H9 (cell line): ENCODE data around the gene NDRG2. TPM values are rescaled to one million over a fixed set of nuclear protein-coding genes. Genes with fewer than 3 reads are reported as not detected.

Experiments used
- DNase-seq: peaks from one replicate; pipeline ENCODE4 v3.0.0-alpha.2; 2017
- H2AFZ ChIP-seq: one replicate; pipeline ENCODE4 v1.6.1; 2013; ENCODE audit warnings: mild to moderate bottlenecking, low read length, control low read depth, moderate library complexity
- H2AK5ac ChIP-seq: 2 replicates; pipeline ENCODE4 v1.6.1; 2013; ENCODE audit warnings: low read length, control low read depth, mixed read lengths; ENCODE audit not compliant: insufficient read length
- H2BK120ac ChIP-seq: one replicate; pipeline ENCODE4 v1.6.1; 2013; ENCODE audit warnings: low read depth, mild to moderate bottlenecking, low read length, control low read depth, inconsistent platforms; ENCODE audit not compliant: poor library complexity, severe bottlenecking
- H2BK12ac ChIP-seq: 2 replicates; pipeline ENCODE4 v1.6.1; 2013; ENCODE audit warnings: low read length, control low read depth, mixed read lengths, low read depth; ENCODE audit not compliant: insufficient read length
- H2BK15ac ChIP-seq: 2 replicates; pipeline ENCODE4 v1.6.1; 2013; ENCODE audit warnings: low read depth, low read length, control low read depth
- H2BK20ac ChIP-seq: one replicate; pipeline ENCODE4 v1.6.1; 2013; ENCODE audit warnings: low read depth, mild to moderate bottlenecking, low read length, control low read depth, inconsistent platforms; ENCODE audit not compliant: poor library complexity, severe bottlenecking
- H2BK5ac ChIP-seq: 2 replicates; pipeline ENCODE4 v1.6.1; 2013; ENCODE audit warnings: low read length, control low read depth, mixed read lengths; ENCODE audit not compliant: insufficient read length
- H3K14ac ChIP-seq: 2 replicates; pipeline ENCODE4 v1.6.1; 2013; ENCODE audit warnings: low read length, control low read depth; ENCODE audit not compliant: insufficient read depth
- H3K18ac ChIP-seq: 2 replicates; pipeline ENCODE4 v1.6.1; 2013; ENCODE audit warnings: low read depth, mild to moderate bottlenecking, mixed read lengths, low read length, control low read depth; ENCODE audit not compliant: insufficient read length
- H3K23ac ChIP-seq: 2 replicates; pipeline ENCODE4 v1.6.1; 2013; ENCODE audit warnings: low read length, control low read depth, mixed read lengths, low read depth; ENCODE audit not compliant: insufficient read length
- H3K23me2 ChIP-seq: 2 replicates; pipeline ENCODE4 v1.6.1; 2013; ENCODE audit warnings: low read depth, mild to moderate bottlenecking, mixed read lengths, low read length, control low read depth; ENCODE audit not compliant: insufficient read length, poor library complexity, severe bottlenecking
- H3K27ac ChIP-seq: 2 replicates; pipeline ENCODE4 v1.5.1; 2013; ENCODE audit warnings: low read length, control low read depth, mixed read lengths, low read depth; ENCODE audit not compliant: insufficient read length
- H3K27me3 ChIP-seq: 2 replicates; pipeline ENCODE4 v1.6.1; 2013; ENCODE audit warnings: low read length, control low read depth, inconsistent platforms; ENCODE audit not compliant: insufficient read depth
- H3K4ac ChIP-seq: 2 replicates; pipeline ENCODE4 v1.6.1; 2013; ENCODE audit warnings: low read depth, mild to moderate bottlenecking, control low read depth, inconsistent platforms, low read length, moderate library complexity
- H3K4me1 ChIP-seq: 2 replicates; pipeline ENCODE4 v1.6.1; 2013; ENCODE audit warnings: low read length, control low read depth, inconsistent platforms; ENCODE audit not compliant: insufficient read depth
- H3K4me2 ChIP-seq: 2 replicates; pipeline ENCODE4 v1.6.1; 2013; ENCODE audit warnings: low read length, control low read depth, mixed read lengths; ENCODE audit not compliant: insufficient read length, insufficient read depth
- H3K56ac ChIP-seq: 2 replicates; pipeline ENCODE4 v1.6.1; 2013; ENCODE audit warnings: low read depth, mild to moderate bottlenecking, mixed read lengths, low read length, control low read depth; ENCODE audit not compliant: insufficient read length
- H3K79me1 ChIP-seq: 2 replicates; pipeline ENCODE4 v1.6.1; 2013; ENCODE audit warnings: low read depth, mild to moderate bottlenecking, moderate library complexity, low read length, control low read depth, inconsistent platforms; ENCODE audit not compliant: insufficient read depth, poor library complexity, severe bottlenecking
- H3K79me2 ChIP-seq: 2 replicates; pipeline ENCODE4 v1.6.1; 2013; ENCODE audit warnings: low read length, control low read depth, inconsistent platforms; ENCODE audit not compliant: insufficient read depth
- H3K9ac ChIP-seq: 2 replicates; pipeline ENCODE4 v1.6.1; 2013; ENCODE audit warnings: low read length, control low read depth, mixed read lengths; ENCODE audit not compliant: insufficient read length; ENCODE audit errors: extremely low read depth
- H3K9me3 ChIP-seq: one replicate; pipeline ENCODE4 v1.6.1; 2013; ENCODE audit warnings: low read depth, low read length, inconsistent platforms; ENCODE audit not compliant: control insufficient read depth
- H3T11ph ChIP-seq: one replicate; pipeline ENCODE4 v1.6.1; 2013; ENCODE audit warnings: mild to moderate bottlenecking, low read length, control low read depth, inconsistent platforms
- H4K20me1 ChIP-seq: one replicate; pipeline ENCODE4 v1.6.1; 2013; ENCODE audit not compliant: control insufficient read depth, insufficient read length, insufficient read depth
- H4K5ac ChIP-seq: 2 replicates; pipeline ENCODE4 v1.6.1; 2013; ENCODE audit warnings: low read depth, mild to moderate bottlenecking, mixed read lengths, low read length, control low read depth; ENCODE audit not compliant: insufficient read length
- H4K8ac ChIP-seq: replicated peaks from 2 replicates; pipeline ENCODE4 v1.6.1; 2013; ENCODE audit warnings: low read length, control low read depth, mixed read lengths, low read depth; ENCODE audit not compliant: insufficient read length
- H4K91ac ChIP-seq: 2 replicates; pipeline ENCODE4 v1.6.1; 2013; ENCODE audit warnings: low read depth, mild to moderate bottlenecking, moderate library complexity, mixed read lengths, low read length, control low read depth; ENCODE audit not compliant: insufficient read length
- H3K27ac Mint-ChIP-seq, 3 experiments: 2 replicates in 2 of 3; 3 replicates in 1 of 3; pipeline ENCODE4 v1.8.0; 2020 to 2021; ENCODE audit warnings: mixed read lengths in 3 of 3, mild to moderate bottlenecking in 1 of 3, moderate library complexity in 1 of 3
- H3K27me3 Mint-ChIP-seq: 2 replicates; pipeline ENCODE4 v1.8.0; 2021; ENCODE audit warnings: low read depth, mild to moderate bottlenecking, moderate library complexity, mixed read lengths
- H3K36me3 Mint-ChIP-seq, 3 experiments: 2 replicates in 2 of 3; 3 replicates in 1 of 3; pipeline ENCODE4 v1.8.0; 2020 to 2021; ENCODE audit warnings: low read depth in 3 of 3, mixed read lengths in 3 of 3; ENCODE audit not compliant: insufficient read depth in 1 of 3
- H3K4me1 Mint-ChIP-seq, 2 experiments: 2 replicates each; pipeline ENCODE4 v1.8.0; 2020; ENCODE audit warnings: mixed read lengths in 2 of 2
- H3K4me3 Mint-ChIP-seq, 2 experiments: 2 replicates in 1 of 2; 3 replicates in 1 of 2; pipeline ENCODE4 v1.8.0; 2020 to 2021; ENCODE audit warnings: mild to moderate bottlenecking in 2 of 2, mixed read lengths in 2 of 2, moderate library complexity in 1 of 2
- H3K9me3 Mint-ChIP-seq, 2 experiments: 2 replicates in 1 of 2; 3 replicates in 1 of 2; pipeline ENCODE4 v1.8.0; 2020; ENCODE audit warnings: mild to moderate bottlenecking in 2 of 2, mixed read lengths in 2 of 2, moderate library complexity in 1 of 2
- CTCF ChIP-seq: fragments of 200-600 bp; sonication (generic); conservative IDR thresholded peaks from 3 replicates; pipeline ENCODE4 v1.8.0; 2021; ENCODE audit warnings: antibody characterized with exemption, mild to moderate bottlenecking
- WGBS: extraction: QIAGEN DNeasy Blood & Tissue Kit; methylation state at CpG from one replicate; pipeline ENCODE4 v1.1.7; 2013; ENCODE audit warnings: missing lambda C conversion rate, low lambda C conversion rate, mixed read lengths; ENCODE audit not compliant: insufficient read length; ENCODE audit errors: extremely low coverage; 5-methylcytosine and 5-hydroxymethylcytosine counted together
- total RNA-seq: library from RNA; stranded (reverse); gene quantifications from 2 replicates; pipeline ENCODE4 v1.2.1, GENCODE V29; 2021

NDRG2 gene
- total RNA-seq, 1 experiment from 2014 or later, result 20.6 TPM

- Histone ChIP-seq H3K4ac (no peak overlapping the region), H3K4me1 (peaks cover 4% of the 10 kb centered on the region; the same call in 1 of the 2 replicates), H3T11ph (no peak overlapping the region), H3K56ac (no peak overlapping the region), H3K79me1 (no peaks in the 10 kb centered on the region), H3K9me3 (no peaks in the 10 kb centered on the region), H3K23me2 (peaks cover 31% of the 10 kb centered on the region), H3K4me2 (peak overlapping the region; percentile 76), H4K20me1 (no peaks in the 10 kb centered on the region), H4K8ac (no peak overlapping the region), H3K18ac (peak overlapping the region; percentile 31), H3K14ac (peak overlapping the region; percentile 49; the same call in 1 of the 2 replicates), H2BK5ac (no peak overlapping the region), H2BK15ac (no peak overlapping the region), H3K27ac (no peak overlapping the region), H2BK20ac (no peak overlapping the region), H4K5ac (no peak overlapping the region), H2BK120ac (no peak overlapping the region), H2BK12ac (no peak overlapping the region), H2AK5ac (no peak overlapping the region), H3K79me2 (no peaks in the 10 kb centered on the region), H3K27me3 (no peaks in the 10 kb centered on the region), H4K91ac (no peak overlapping the region), H3K23ac (no peak overlapping the region), H3K9ac (peak overlapping the region; percentile 39), H2AFZ (no peak overlapping the region)
- H3K9me3 Mint-ChIP-seq, result no peaks in the 10 kb centered on the region
- H3K27me3 Mint-ChIP-seq, result peaks cover 16% of the 10 kb centered on the region
- peaks cover 26 to 30% of the 10 kb centered on the region in 2 experiments for H3K4me1 Mint-ChIP-seq
- H3K4me3 Mint-ChIP-seq, result peak overlapping the region; percentile 88 to 96
- TF ChIP-seq CTCF, result 0 out of 3 replicates have a peak, but pooled peaks have one; percentile 7
- peaks cover 29 to 43% (median 37%) of the 10 kb centered on the region in 3 experiments for H3K36me3 Mint-ChIP-seq
- DNase-seq, result peak; percentile 92
- H3K27ac Mint-ChIP-seq, result peak overlapping the region; percentile 95 to 98 (median 95)
- no CpG with 5 or more reads among the region's 37 CpGs for WGBS
Observed at GRCh38 chr14:21071225-21072030, 46.6 kb upstream of the NDRG2 start.
